NCI-H2029 treated with DMSO at 0.1 percent for 48 hours (cell line): ENCODE measurements around the gene COX8A.

Experiments used
- DNase-seq: peaks from one replicate; lab custom pipeline; 2025; lab: John Stamatoyannopoulos, UW

The COX8A gene

DNA sequence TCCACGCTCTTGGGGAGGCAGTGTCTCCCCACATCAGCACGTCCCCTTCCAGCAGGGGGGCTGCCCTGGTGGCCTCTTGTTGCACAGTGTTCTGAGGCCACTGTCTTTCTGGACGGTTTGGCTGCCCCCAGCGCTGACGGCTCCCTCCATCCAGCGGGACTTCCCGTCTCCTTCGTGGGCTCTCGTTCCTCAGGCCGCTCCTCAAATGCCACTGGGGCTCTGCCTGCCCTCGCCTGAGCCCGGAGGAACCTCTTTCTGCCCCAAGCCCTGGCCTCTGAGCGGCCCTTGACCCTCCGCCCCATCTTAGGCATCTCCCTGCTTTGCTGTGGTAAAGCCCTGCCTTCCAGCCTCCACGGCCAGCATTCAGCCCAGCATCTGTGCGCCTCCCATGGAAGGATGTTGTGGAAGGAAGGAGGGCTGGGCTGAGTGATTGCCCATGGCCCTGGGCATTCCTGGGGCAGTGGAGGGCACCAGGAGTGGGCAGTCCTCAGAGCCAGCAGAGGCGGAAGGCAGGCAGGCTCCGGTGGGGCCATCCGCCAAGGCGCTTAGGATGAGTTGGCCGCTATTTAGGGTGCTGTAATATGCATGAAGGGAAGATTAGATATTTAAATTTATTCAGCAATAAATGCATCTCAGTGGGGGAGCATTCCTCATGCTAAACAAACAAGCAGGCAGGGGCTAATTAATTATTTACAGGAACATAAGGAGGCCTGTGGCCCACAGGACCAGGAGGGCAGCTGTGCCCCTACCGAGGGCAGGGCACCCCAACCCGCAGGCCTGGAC, 29.6 kb downstream of the COX8A start:
- no peak for DNase-seq

DNA sequence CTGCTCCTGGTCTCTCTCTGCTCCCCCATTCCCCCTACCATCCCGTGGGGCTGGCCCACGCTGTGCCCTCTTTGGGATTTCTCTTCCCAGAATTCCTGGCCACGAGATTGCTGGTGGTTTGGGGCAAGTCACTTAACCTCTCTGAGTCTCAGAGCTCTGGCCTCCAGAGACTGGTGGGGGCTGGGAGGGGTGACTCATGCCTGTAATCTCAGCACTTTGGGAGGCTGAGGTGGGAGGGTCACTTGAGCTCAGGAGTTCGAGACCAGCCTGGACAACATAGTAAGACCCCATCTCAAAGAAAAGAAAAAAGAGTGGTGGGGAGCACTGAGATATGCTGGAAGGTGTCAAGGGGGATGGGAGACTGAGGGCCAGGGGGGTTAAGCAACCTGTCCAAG, 30.2 kb downstream of the COX8A start:
- no peak for DNase-seq

DNA sequence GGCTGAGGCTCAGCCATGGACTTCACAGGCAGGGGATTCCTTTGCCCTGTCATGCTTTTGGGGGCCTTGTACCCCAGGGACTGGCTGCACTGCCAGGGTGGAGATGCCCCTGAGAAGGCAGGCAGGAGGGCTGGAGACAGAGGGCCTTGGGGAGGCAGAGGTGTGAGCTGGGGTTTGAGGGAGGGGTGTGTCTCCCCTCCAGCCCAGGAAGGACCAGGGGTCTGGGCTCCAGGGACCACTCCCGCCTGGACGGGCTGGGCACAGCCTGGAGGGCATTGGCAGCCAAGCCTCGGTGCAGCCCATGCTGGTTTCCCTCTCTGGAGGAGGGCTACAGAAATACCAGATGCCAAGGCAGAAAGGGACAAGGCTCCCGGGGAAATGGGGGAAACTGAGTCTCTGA, 31.3 kb downstream of the COX8A start:
- no peak for DNase-seq

DNA sequence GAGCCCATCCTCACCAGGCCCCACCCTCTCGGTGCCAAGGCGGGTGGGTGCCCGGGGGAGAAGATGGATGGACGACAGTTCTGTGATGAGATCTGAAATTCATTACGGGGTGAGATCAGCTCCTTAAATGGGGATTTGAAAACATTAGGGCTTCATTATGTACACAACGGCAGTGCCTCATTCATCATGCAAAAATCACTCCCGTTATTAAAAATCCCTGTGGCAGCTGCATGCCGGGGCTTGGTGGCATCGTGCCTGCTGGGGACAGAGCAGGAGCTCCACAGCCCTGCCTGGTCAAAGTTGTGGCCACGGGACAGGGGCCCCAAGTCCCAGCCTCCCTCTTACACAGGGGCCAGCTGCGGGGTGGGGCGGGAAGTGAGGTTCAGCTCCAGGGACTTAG, 32.0 kb downstream of the COX8A start:
- no peak for DNase-seq

DNA sequence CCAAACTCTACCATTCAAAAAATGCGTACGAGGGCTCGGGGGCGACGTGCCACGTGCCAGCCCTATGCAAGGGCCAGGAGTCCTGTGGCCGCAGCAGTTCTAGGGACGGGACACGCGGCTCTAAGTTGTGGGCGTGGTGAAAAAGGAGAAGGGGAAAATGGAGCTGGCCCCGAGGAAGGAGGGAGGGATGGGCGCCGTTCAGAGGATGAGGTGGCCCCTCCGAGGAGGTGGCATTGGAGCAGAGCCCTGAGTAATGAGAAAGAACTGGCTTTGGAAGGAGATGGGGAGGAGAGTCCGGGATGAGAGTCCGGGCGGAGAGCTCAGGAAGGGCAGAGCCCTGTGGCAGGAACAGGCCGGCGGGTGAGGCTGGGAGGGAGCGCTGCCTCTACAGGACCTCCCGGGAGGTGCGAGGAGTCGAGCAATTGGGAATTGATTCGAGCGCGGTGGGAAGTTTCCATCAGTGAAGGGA, 32.8 kb downstream of the COX8A start:
- no peak for DNase-seq

DNA sequence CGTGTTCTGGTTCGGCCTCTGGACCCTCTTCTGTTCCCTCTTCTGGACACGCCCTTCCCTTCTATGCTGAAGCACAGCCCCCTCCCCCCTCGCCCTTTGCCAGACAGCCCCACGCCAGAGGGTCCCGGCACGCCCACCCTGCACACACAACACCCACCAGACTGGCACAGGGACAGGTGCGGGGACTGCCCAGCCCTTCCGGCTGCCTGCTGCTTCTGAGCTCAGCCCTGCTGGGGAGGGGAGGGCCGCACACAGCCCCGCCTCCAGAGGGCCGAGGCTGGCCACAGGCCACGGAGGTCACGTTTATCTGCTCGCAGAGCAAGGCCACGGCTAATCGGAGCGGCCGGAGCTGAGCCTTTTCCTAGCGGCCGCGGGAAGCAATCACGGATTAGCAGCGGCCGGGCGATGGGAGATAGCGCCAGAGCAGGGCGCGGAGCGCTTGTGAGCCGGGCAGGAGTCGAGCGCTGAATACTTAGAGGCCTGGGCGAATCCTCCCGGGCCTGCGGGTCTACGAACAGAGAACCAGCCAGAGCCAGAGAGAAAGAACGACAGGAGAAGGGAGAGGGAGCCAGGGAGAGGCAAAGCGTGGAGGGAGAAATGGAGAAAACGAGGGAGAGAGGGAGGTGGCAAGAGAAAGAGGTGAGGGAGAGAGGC, 33.3 kb downstream of the COX8A start:
- DNase-seq = no peak

DNA sequence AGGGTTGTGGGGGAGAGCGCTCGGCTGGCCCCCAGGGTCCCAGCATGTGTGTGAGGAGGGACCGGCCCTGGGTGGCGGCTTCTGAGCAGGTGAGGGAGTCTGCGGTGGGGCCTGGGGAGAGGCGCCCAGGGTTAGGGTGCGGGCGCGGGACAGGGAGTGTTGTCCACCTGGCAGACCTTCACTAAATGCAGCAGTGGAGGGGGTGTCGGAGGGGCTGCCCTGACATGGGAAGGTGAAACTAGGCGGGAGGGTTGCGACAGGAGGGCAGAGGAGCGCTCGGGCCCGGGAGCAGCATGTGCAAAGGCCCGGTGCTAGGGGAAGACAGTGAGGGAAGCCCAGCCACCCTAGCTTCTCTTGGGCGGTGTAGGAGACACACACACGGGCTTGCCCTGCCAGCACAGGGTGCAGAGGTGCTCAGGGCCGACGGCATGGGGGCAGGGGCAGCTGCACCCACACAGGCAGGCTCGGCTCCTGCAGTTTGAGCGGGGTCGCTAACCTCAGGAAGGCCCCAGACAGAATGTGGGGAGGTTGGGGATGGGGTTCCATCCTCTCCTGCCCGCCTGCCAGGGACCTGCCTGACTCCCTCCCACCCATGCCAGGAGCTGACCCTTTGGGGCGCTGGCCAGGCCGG, 34.0 kb downstream of the COX8A start:
- no peak for DNase-seq

DNA sequence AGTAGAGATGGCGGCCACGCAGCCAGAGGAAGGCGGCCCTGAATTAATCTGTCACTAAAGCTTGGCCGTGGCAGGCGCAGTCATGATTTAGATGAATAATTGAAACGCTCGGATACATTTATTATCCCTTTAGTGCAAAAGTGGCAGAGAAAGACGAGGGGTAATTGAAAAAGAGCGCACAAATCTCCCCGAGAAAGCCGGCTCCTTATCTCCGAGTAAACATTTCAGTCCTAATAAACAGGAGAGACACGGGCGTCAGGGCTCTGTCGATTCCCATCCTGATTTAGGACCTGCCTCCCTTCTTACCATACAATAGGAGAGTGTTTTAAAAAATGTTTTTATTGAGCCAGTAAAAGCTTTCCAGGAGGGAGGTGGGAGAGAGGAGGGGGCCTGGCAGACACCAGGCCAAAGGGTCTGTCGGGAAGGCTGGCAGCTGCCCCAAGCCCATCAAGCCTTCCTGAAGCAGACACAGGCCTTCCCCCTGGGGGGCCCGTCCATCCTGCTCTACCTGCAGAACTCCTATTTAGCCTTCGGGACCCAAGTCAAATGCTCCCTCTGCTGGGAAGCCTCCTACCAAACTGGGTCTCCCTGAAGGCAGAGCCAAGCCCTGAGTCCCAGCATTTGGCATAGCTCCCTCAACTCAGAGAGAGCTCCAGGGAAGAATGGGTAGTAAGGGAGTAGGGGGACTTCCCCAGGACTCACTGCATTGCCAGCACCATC, 34.7 kb downstream of the COX8A start:
- no peak for DNase-seq

DNA sequence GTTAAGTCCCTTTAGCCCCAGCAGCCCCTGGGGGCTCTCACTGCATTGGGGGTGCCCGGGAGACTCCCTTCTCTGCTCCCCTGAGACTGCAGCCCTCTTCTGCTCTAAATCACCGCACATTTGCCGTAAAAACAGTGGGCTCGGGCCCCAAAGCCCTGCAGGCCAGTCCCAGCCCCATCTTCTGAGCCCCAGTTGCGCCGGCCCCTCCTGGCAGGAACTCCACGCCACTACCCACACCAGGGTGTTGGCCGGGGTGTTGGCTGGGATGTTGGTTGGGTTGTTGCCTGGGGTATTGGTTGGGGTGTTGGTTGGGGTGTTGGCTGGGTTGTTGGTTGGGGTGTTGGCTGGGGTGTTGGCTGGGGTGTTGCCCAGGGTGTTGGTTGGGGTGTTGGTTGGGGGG, 35.3 kb downstream of the COX8A start:
- DNase-seq = no peak

DNA sequence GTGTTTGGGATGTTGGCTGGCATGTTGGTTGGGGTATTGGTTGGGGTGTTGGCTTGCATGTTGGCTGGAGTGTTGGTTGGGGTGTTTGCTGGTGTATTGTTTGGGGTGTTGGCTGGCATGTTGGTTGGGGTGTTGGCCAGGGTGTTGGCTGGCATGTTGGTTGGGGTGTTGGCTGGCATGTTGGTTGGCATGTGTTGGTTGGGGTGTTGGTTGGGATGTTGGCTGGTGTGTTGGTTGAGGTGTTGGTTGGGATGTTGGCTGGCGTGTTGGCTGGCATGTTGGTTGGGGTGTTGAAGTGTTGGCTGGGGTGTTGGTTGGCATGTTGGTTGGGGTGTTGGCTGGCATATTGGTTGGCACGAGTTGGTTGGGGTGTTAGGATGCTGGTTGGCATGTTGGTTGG, 36.4 kb downstream of the COX8A start:
- DNase-seq = no peak

DNA sequence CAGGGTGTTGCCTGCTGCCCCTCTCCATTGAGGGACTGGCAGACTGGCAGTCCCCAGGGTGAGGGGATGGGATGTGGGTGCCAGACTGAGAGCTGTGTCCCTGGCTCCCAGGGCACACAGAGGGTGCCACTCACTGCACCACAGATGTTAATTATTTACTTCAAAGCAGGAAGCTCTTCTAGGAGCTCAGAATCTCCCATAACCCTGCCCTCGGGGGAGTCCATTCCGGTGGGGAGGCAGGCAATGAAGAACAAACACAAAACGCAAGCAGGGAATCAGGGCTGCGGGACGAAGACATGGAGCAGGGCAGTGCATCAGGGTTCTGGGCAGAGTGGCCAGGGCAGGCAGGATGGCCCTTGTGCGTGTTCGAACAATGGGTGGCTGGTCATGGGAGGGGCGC, 37.0 kb downstream of the COX8A start:
- no peak for DNase-seq

DNA sequence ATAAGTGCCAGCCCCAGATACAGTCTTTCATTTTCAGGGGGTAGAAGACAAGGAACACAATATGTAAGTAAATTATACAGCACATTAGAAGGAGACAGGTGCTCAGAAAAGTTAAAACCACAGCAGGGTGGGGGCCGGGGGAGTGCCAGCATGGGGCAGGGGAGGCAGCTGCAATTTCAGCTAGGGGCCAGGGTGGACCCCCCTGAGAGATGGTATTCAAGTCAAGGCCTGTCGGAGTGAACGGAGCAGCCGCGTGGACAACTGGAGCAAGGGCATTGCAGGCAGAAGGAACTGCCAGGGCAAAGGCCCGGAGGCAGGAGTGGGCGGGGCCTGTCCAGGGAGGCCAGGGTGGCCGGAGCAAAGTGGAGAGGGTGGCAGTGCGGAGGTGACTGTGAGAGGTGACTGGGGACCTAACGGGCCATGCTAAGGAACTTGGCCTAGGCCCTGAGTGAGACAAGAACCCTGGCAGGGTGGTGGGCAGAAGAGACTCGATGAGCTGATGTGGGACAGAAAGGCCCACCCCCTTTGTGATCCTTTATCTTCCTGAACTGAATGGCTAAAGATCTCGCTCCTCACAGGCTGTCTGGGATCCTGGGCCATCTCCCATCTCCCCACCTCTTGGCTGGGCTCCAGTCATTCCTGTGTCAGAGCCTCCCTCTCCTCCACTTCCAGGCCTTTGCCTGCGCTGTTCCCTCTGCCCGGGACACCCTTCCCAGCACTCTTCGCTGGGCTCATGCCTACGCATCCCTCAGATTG, 38.9 kb downstream of the COX8A start:
- no peak for DNase-seq

DNA sequence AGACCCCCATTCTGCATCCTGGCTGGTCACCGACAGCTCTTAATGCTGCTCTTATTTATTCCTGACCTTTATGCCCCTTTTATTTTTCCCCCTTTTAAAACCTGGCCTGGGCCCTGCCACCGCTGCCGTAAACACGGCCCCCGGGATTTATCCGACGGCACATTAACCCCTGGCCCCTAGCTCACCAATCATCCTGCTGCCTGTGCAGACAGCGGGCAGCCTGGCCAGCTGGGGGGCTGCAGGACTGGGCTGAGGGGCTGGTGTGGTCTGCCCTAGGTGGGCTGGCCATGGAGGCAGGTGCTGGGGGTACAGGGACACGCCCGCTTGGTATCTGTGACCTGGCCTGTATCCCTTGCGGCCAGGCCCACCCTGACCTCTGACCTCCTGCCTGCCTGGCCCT, 39.9 kb downstream of the COX8A start:
- DNase-seq = no peak

DNA sequence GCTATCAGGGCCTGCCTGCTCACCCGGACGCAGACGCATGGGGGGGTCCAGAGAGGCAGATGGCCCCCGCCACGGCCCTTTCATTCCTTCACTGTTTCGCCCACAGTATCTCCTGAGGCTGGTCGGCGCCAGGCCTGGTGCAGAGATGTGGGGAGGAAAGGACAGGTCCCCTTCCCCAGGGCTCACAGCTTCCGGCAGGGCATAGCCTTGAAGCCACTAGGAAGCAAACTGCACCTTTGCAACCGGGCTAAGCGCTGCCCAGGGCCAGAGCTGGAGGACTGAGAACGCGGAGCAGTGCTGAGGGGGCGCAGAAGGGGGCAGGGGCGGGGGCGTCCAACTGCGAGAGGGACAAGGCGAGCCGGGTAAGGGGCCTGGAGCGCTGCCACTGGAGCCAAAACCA, 41.1 kb downstream of the COX8A start:
- DNase-seq = no peak

DNA sequence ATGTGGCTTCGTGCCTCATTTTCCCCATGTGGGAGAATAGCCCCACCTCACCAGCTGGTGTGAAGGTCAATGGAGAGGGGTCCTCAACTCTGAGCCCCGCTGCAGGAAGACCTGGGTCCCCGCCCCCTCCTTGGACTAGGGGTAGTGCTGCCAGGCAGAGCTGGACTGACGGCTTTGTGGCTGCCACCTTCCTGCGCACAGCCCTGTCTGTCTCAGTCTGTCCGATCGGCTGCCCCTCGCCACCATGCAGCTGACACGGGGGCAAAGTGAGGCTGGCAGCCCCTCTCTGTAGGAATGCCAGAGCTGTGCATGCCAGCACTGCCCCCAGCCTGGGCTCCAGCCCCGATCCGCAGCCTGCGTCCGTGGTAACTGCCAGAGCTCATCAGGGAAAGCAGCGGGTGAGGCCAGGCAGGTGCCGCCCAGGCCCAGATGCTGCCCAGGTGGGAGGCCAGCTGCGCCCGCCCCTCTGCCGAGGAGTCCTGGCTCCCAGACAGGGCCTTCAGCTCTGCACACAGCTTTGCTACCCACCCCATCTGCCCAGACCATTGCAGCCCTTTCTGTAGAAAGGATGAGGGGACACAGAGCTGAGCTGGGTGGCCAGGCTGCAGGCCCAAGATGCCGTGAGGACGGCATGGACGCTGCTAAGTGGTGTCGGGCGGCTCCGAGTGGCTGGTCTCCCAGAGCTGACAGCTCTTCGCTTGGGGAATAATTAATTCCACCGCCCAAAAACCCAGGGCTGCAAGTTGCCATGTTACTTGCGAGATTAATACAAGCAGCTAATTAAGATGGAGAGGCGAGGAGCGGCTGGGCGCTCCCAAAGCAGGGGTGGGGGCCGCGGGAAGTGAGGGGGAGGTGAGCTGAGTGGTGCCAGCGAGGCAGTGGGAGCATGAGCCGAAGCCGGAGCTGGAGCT, 41.8 kb downstream of the COX8A start:
- no peak for DNase-seq

DNA sequence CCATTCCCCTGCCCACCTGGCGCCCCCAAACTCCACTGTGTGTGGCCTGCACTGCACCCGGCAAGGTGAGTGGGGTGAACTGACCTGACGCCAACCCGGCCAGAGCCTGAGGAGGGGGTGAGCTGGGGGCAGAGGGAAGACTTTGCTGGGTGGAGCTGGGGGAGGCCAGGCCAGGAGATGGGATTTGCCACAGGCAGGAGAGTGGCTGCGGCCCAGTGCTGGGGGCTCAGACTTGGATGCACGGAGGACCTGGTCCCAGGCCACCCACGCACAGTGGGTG, 43.5 kb downstream of the COX8A start:
- no peak for DNase-seq

DNA sequence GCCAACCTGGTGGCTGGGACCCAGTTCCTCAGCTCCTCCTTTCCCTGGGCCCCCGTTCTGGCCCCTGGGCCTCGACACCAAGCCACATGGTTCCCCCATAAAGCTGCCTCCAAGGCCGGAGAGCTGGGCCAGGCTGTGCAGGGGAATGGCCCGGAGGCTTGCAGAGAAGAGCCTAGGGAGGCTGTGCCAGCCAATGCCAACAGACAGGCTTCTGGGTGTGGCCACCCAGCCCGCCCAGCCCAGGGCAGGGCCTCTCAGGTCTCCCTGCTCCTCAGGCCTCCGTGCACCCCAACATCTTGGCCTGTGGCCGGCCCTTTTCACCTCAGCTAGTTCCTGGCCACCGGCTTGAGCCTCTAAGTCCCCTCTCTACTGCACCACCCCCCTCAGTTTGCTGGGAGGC, 43.9 kb downstream of the COX8A start:
- DNase-seq = no peak

DNA sequence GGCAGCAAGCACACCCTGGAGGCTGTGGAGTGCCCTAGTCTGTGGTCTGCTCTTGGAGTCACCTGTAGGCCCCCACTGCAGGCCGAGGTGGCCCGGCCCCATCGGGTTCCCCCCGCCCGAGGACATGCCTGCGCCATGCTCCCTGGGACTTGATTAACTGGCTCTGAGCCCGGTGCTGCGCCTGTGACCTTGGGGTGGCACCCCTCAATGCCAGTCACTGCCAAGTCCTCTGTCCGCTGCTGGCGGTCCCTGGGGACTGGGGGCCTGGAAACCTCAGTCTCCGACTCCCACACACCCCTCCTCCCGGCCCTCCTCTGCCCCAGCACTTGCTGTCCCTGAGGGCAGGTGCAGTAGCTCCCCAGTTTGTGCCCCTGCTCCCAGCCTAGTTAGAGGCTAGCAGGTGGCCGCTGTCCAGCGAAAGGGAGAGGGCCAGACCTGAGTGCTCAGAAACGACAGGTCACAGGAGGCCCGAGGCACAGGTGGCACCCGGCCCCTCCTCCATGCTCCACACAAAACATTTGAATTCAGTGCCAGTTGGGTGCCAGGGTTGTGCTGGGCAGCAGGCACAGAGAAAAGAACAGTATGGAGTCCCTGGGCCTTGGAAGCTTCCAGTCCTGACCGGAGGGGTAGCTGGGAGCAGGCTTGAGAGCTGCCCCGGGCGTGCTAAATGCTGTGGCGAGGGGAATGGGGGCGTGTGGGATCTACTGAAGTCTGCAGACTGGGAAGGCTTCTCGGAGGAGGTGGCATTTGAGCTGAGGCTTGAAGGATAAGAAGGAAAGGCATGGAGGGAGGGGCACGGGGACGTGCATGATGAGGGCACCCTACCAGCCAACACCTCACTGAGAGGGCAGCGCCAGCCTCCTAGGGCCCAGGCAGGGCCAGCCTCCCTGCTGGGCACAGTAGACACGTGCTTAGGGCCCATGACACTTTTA, 45.0 kb downstream of the COX8A start:
- no peak for DNase-seq

DNA sequence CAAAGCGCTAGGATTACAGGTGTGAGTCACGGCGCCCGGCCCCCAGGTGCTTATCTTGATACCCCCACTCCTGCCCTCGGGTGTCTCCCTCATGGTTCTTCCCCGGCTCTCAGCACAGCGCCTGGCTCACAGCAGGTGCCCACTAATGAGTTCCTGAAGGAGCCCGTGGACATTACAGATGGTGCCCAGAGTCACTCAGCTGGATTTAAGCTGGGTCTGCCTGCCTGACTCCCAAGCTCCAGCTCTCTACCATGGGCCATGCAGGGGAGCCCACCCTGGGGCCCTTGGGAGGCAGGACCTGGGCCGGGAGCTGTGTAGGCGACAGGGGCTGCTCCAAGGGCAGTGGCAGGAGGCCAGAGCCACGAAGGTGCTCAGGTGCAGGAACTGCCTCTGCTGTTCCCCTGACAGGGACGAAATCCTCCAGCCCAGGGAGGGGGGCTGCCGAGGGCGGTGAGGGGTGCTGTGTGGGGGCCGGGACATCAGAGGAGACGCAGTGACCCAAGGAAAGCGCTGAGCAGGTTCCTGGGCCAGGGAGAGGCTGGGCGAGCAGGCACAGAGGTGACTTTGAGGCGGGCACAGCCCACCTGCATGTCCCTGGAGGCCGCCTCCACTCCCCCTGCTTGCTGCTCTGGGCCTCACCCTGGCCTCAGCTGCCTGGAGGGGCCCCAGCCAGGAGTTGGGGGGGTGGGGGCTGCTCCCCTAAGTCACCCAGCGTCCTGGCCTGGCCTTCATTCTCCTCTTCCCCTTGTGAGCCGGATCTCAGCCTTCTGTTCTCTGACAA, 46.7 kb downstream of the COX8A start:
- no peak for DNase-seq
